Stimulated activated CD4-positive, alpha-beta T cell treated with anti-CD3 and anti-CD28 coated beads, Interleukin-12 subunit alpha, Interleukin-12 subunit beta, amount 100 ng/mL, for 48 hours (primary cell): ENCODE measurements around the gene RGS8.

ENCODE experiments used
- DNase-seq, 3 donors: peaks; one replicate each; pipeline ENCODE4 v3.0.0-alpha.2; 2020; ENCODE audit warnings: low read depth in 2 of 3, low spot score in 1 of 3

Gene RGS8

DNA sequence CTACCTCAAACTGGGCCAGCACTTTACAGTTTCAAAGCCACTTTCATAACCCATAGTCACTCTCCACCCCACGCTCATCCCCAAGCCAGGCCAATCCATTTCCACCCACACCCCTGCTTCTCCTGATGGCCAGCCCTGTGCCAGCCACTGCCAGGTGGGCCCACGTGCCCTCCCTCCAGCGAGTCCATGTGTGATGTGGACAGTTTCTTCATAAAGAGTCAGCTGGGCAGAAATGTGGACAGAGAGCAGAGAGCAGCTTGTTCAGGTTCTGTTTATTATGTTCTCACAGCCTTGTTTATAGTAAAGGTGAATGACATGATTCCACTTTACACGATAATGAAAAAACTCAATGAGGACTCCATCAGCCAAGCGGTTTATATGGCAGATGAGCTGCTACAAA, 42.8 kb downstream of the RGS8 start:
- DNase-seq: no peak

GRCh38 chr1:182639330-182639729, 45.1 kb downstream of the RGS8 start:
- no peak for DNase-seq

DNA sequence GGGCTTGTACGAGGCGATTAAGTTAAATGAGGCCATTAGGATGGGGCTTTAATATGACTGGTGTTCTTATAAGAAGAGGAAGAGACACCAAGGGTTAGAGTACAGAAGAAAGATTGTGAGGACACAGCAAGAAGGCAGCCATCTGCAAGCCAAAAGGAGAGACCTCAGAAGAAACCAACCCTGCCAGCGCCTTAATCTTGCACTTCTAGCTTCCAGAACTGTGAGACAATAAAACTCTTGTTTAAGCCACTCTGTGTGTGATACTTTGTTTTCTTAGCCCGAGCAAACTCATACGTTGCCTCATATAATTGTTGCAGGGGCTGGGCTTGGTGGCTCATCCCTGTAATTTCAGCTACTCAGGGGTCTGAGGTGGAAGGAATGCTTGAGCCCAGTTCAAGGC, 46.6 kb downstream of the RGS8 start:
- DNase-seq: no peak

DNA sequence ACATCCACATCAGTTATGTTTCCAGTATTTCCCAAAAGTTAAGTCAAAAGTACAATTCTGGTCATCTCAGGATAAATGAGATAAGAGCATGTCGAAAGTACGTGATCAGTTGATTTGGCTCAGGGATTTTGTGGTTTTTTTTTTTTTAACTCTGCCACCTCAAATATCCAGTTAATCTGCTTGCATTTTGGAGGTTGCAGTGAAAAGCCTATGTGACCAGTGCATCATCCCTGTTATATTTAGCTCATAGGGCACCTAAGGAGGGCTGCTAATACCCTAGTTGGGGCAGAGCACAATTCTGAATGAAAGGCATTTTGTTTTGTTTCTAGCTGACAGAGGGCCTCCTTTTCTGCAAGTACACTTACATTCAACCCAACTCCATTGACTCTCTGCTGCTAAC, 48.5 kb downstream of the RGS8 start:
- DNase-seq: no peak
